ENCODE measurements around the gene QSOX1.
"Not testable (repeated sequence)": the region's sequence is repeated elsewhere in the genome, so short reads cannot be mapped to it uniquely, and the experiment has no call there.

Gene QSOX1

GRCh38 chr1:180131510-180131909 is 23.2 kb upstream of the QSOX1 start:
- Histone ChIP-seq H3K27me3 (ENCODE audit: control insufficient read depth, low read length) (peaks cover 5% of the 10 kb centered on the region), H4K20me1 (ENCODE audit: control insufficient read depth, insufficient read depth, low read depth, low read length) (no peaks in the 10 kb centered on the region), H3K9me3 (ENCODE audit: control insufficient read depth, insufficient read depth, low read length) (no peaks in the 10 kb centered on the region), H3K9me2 (replicated peaks; ENCODE audit: control insufficient read depth, low read length) (no peaks in the 10 kb centered on the region), H3K4me1 (ENCODE audit: control insufficient read depth, low read length) (no peaks in the 10 kb centered on the region), H3K4me2 (ENCODE audit: low read length) (no peak overlapping the region), H3K79me2 (ENCODE audit: control insufficient read depth, low read length) (no peaks in the 10 kb centered on the region), H3K27ac (ENCODE audit: low read depth, low read length) (no peak overlapping the region), H3K4me3 (ENCODE audit: low read length) (no peak overlapping the region), H3K36me3 (ENCODE audit: control insufficient read depth, low read length) (no peaks in the 10 kb centered on the region), H3F3A (ENCODE audit: control insufficient read depth, insufficient read depth) (no peaks in the 10 kb centered on the region)
- TF ChIP-seq CTCF (IDR thresholded peaks at IDR 0.05; ENCODE audit: low read depth, low read length, poor library complexity, severe bottlenecking) (no peak), EZH2phosphoT487 (IDR thresholded peaks at IDR 0.05; ENCODE audit: borderline replicate concordance, low read length) (no peak)

GRCh38 chr1:180133193-180133592 is 21.5 kb upstream of the QSOX1 start:
- Histone ChIP-seq H3K4me1 (ENCODE audit: control insufficient read depth, low read length) (no peaks in the 10 kb centered on the region), H3K79me2 (ENCODE audit: control insufficient read depth, low read length) (no peaks in the 10 kb centered on the region), H3K27me3 (ENCODE audit: control insufficient read depth, low read length) (peaks cover 13% of the 10 kb centered on the region), H3K27ac (ENCODE audit: low read depth, low read length) (no peak overlapping the region), H3K9me2 (replicated peaks; ENCODE audit: control insufficient read depth, low read length) (no peaks in the 10 kb centered on the region), H3K4me3 (ENCODE audit: low read length) (no peak overlapping the region), H3K36me3 (ENCODE audit: control insufficient read depth, low read length) (no peaks in the 10 kb centered on the region), H4K20me1 (ENCODE audit: control insufficient read depth, insufficient read depth, low read depth, low read length) (no peaks in the 10 kb centered on the region), H3F3A (ENCODE audit: control insufficient read depth, insufficient read depth) (no peaks in the 10 kb centered on the region), H3K9me3 (ENCODE audit: control insufficient read depth, insufficient read depth, low read length) (no peaks in the 10 kb centered on the region), H3K4me2 (ENCODE audit: low read length) (no peak overlapping the region)
- TF ChIP-seq CTCF (IDR thresholded peaks at IDR 0.05; ENCODE audit: low read depth, low read length, poor library complexity, severe bottlenecking) (no peak), EZH2phosphoT487 (IDR thresholded peaks at IDR 0.05; ENCODE audit: borderline replicate concordance, low read length) (no peak)

- not testable (repeated sequence) for H3K79me2 ChIP-seq (ENCODE audit: control insufficient read depth, low read length); H3K27ac ChIP-seq (ENCODE audit: low read depth, low read length); H3K4me1 ChIP-seq (ENCODE audit: control insufficient read depth, low read length)
Measured at GRCh38 chr1:180133688-180134087, 21.0 kb upstream of the QSOX1 start.

GRCh38 chr1:180135535-180135934 is 19.1 kb upstream of the QSOX1 start:
- peaks cover 14% of the 10 kb centered on the region for H3K27me3 ChIP-seq (ENCODE audit: control insufficient read depth, low read length)
- no peaks in the 10 kb centered on the region for H3K9me2 ChIP-seq (replicated peaks; ENCODE audit: control insufficient read depth, low read length)
- no peaks in the 10 kb centered on the region for H3F3A ChIP-seq (ENCODE audit: control insufficient read depth, insufficient read depth)
- no peaks in the 10 kb centered on the region for H4K20me1 ChIP-seq (ENCODE audit: control insufficient read depth, insufficient read depth, low read depth, low read length)
- H3K4me1 ChIP-seq (ENCODE audit: control insufficient read depth, low read length): no peaks in the 10 kb centered on the region
- no peaks in the 10 kb centered on the region for H3K36me3 ChIP-seq (ENCODE audit: control insufficient read depth, low read length)
- no peak overlapping the region for H3K4me2 ChIP-seq (ENCODE audit: low read length)
- TF ChIP-seq EZH2phosphoT487 (IDR thresholded peaks at IDR 0.05; ENCODE audit: borderline replicate concordance, low read length) (no peak), CTCF (IDR thresholded peaks at IDR 0.05; ENCODE audit: low read depth, low read length, poor library complexity, severe bottlenecking) (no peak)
- H3K9me3 ChIP-seq (ENCODE audit: control insufficient read depth, insufficient read depth, low read length): no peaks in the 10 kb centered on the region
- no peak overlapping the region for H3K4me3 ChIP-seq (ENCODE audit: low read length)
- no peak overlapping the region for H3K27ac ChIP-seq (ENCODE audit: low read depth, low read length)
- H3K79me2 ChIP-seq (ENCODE audit: control insufficient read depth, low read length): no peaks in the 10 kb centered on the region

More at GRCh38 chr1:180133688-180134087, 21.0 kb upstream of the QSOX1 start:
- not testable (repeated sequence) for H3K9me2 ChIP-seq (replicated peaks; ENCODE audit: control insufficient read depth, low read length); H3K36me3 ChIP-seq (ENCODE audit: control insufficient read depth, low read length); H4K20me1 ChIP-seq (ENCODE audit: control insufficient read depth, insufficient read depth, low read depth, low read length); H3F3A ChIP-seq (ENCODE audit: control insufficient read depth, insufficient read depth); H3K4me3 ChIP-seq (ENCODE audit: low read length); H3K4me2 ChIP-seq (ENCODE audit: low read length); H3K9me3 ChIP-seq (ENCODE audit: control insufficient read depth, insufficient read depth, low read length)
- peaks cover 14% of the 10 kb centered on the region for H3K27me3 ChIP-seq (ENCODE audit: control insufficient read depth, low read length)
